H1 (cell line): Measurements from ENCODE around the gene MRI1. TPM values are rescaled to one million over a fixed set of nuclear protein-coding genes. Genes with fewer than 3 reads are reported as not detected.

ENCODE experiments used
- CTCF ChIA-PET: fragments of 300-600 bp; sonication (Branson Sonifier 250); formaldehyde crosslinking; loops from one replicate; lab custom pipeline; 2021; ENCODE audit not compliant: partially characterized antibody; lab: Charles Lee
- POLR2A ChIA-PET: fragments of 300-600 bp; sonication (Branson Sonifier 250); formaldehyde crosslinking; loops from one replicate; lab custom pipeline; 2021; ENCODE audit warnings: inconsistent platforms; ENCODE audit not compliant: partially characterized antibody; lab: Charles Lee
- DNase-seq, 2 experiments: peaks; one replicate each; pipeline versions ENCODE4 v3.0.0 to v3.0.0-alpha.2; 2010 to 2022; ENCODE audit warnings: low spot score in 2 of 2, low read depth in 1 of 2, mixed read lengths in 1 of 2
- FAIRE-seq: peaks from 2 replicates; lab custom pipeline; 2011; peaks lifted over from hg19 to GRCh38; lab: Jason Lieb, UNC
- H2AFZ ChIP-seq: 2 replicates; pipeline ENCODE4 v1.8.1; 2012; ENCODE audit warnings: low read length, inconsistent platforms
- H2AK5ac ChIP-seq: 2 replicates; pipeline ENCODE4 v1.6.1; 2013; ENCODE audit warnings: low read depth, low read length
- H2BK120ac ChIP-seq: replicated peaks from 2 replicates; pipeline ENCODE3; 2013; ENCODE audit warnings: low read depth, low read length, inconsistent platforms
- H2BK12ac ChIP-seq: 2 replicates; pipeline ENCODE4 v1.6.1; 2013; ENCODE audit warnings: low read depth, low read length
- H2BK15ac ChIP-seq: 2 replicates; pipeline ENCODE4 v1.6.1; 2013; ENCODE audit warnings: low read length
- H2BK20ac ChIP-seq: 2 replicates; pipeline ENCODE4 v1.6.1; 2013; ENCODE audit warnings: low read length
- H2BK5ac ChIP-seq: 2 replicates; pipeline ENCODE4 v1.6.1; 2013; ENCODE audit warnings: low read depth, low read length
- H3K14ac ChIP-seq: 2 replicates; pipeline ENCODE4 v1.6.1; 2013; ENCODE audit warnings: inconsistent platforms; ENCODE audit not compliant: insufficient read length
- H3K18ac ChIP-seq: 2 replicates; pipeline ENCODE4 v1.6.1; 2013; ENCODE audit warnings: low read length; ENCODE audit errors: extremely low read depth
- H3K23ac ChIP-seq: 2 replicates; pipeline ENCODE4 v1.6.1; 2013; ENCODE audit warnings: inconsistent platforms; ENCODE audit not compliant: insufficient read length
- H3K23me2 ChIP-seq: 2 replicates; pipeline ENCODE4 v1.6.1; 2013; ENCODE audit warnings: low read depth, low read length
- H3K27ac ChIP-seq: 2 replicates; pipeline ENCODE4 v1.6.1; 2011; ENCODE audit warnings: low read depth, low read length, inconsistent platforms
- H3K27me3 ChIP-seq, 4 experiments: replicated peaks in 1 of 4; 1 replicate in 1 of 4; 2 replicates in 3 of 4; pipeline versions ENCODE4 v1.6.1 to v1.8.1; 2011 to 2013; ENCODE audit warnings: low read length in 3 of 4, mild to moderate bottlenecking in 3 of 4, inconsistent platforms in 2 of 4, mixed read lengths in 2 of 4, moderate library complexity in 1 of 4; ENCODE audit not compliant: control insufficient read depth in 3 of 4, insufficient read depth in 3 of 4; ENCODE audit errors: extremely low read depth in 1 of 4
- H3K36me3 ChIP-seq, 4 experiments: 2 replicates each; pipeline versions ENCODE4 v1.6.1 to v1.8.1; 2011 to 2013; ENCODE audit warnings: mild to moderate bottlenecking in 4 of 4, low read length in 3 of 4, moderate library complexity in 2 of 4, control low read depth in 1 of 4, inconsistent platforms in 1 of 4; ENCODE audit not compliant: insufficient read depth in 4 of 4, control insufficient read depth in 2 of 4
- H3K4ac ChIP-seq: replicated peaks from 2 replicates; pipeline ENCODE3; 2013; ENCODE audit warnings: low read length, low read depth, mixed read lengths, inconsistent platforms; ENCODE audit not compliant: insufficient read length
- H3K4me1 ChIP-seq, 4 experiments: replicated peaks in 1 of 4; 1 replicate in 1 of 4; 2 replicates in 3 of 4; pipeline versions ENCODE4 v1.6.1 to v1.8.1; 2011 to 2013; ENCODE audit warnings: low read length in 3 of 4, inconsistent platforms in 2 of 4, mixed read lengths in 1 of 4; ENCODE audit not compliant: insufficient read depth in 4 of 4, control insufficient read depth in 3 of 4
- H3K4me2 ChIP-seq, 2 experiments: 2 replicates each; pipeline versions ENCODE4 v1.6.1 to v1.8.1; 2011 to 2013; ENCODE audit warnings: low read depth in 2 of 2, low read length in 2 of 2, control low read depth in 1 of 2, inconsistent platforms in 1 of 2, mild to moderate bottlenecking in 1 of 2; ENCODE audit not compliant: insufficient read depth in 1 of 2
- H3K4me3 ChIP-seq, 4 experiments: fragments of 200-600, 300-600 bp in 1 of 4; sonication (generic), shearing (Covaris generic), sonication (Bioruptor Twin) in 1 of 4; 2 replicates each; pipeline versions ENCODE4 v1.5.1 to v1.8.1; 2011 to 2016; ENCODE audit warnings: low read length in 4 of 4, low read depth in 3 of 4, control low read depth in 2 of 4, inconsistent platforms in 2 of 4, mild to moderate bottlenecking in 2 of 4, mixed read lengths in 1 of 4, moderate library complexity in 1 of 4; ENCODE audit not compliant: insufficient read depth in 2 of 4; ENCODE audit errors: extremely low read depth in 1 of 4
- H3K56ac ChIP-seq: replicated peaks from 2 replicates; pipeline ENCODE3; 2013; ENCODE audit warnings: low read depth, mild to moderate bottlenecking, mixed read lengths, low read length, inconsistent platforms; ENCODE audit not compliant: insufficient read length
- H3K79me1 ChIP-seq: 2 replicates; pipeline ENCODE4 v1.6.1; 2013; ENCODE audit warnings: low read depth, low read length, control low read depth
- H3K79me2 ChIP-seq, 2 experiments: 2 replicates each; pipeline versions ENCODE4 v1.6.1 to v1.8.1; 2012 to 2013; ENCODE audit warnings: low read length in 2 of 2, mild to moderate bottlenecking in 2 of 2, inconsistent platforms in 1 of 2; ENCODE audit not compliant: insufficient read depth in 2 of 2, control insufficient read depth in 1 of 2
- H3K9ac ChIP-seq, 4 experiments: replicated peaks in 1 of 4; 1 replicate in 1 of 4; 2 replicates in 3 of 4; pipeline versions ENCODE4 v1.6.1 to v1.8.1; 2011 to 2013; ENCODE audit warnings: low read depth in 3 of 4, low read length in 3 of 4, control low read depth in 2 of 4, mild to moderate bottlenecking in 2 of 4, moderate library complexity in 2 of 4, inconsistent platforms in 1 of 4; ENCODE audit errors: extremely low read depth in 1 of 4
- H3K9me3 ChIP-seq, 2 experiments: 2 replicates each; pipeline versions ENCODE4 v1.6.1 to v1.8.1; 2012 to 2013; ENCODE audit warnings: mild to moderate bottlenecking in 2 of 2, moderate library complexity in 2 of 2, control low read depth in 1 of 2, inconsistent platforms in 1 of 2, low read depth in 1 of 2, low read length in 1 of 2, mixed read lengths in 1 of 2; ENCODE audit not compliant: insufficient read depth in 2 of 2
- H4K20me1 ChIP-seq, 2 experiments: replicated peaks in 1 of 2; 2 replicates each; pipeline versions ENCODE3 to v1.8.1; 2011 to 2013; ENCODE audit warnings: inconsistent platforms in 2 of 2, low read length in 2 of 2, mild to moderate bottlenecking in 1 of 2; ENCODE audit not compliant: insufficient read depth in 2 of 2, control insufficient read depth in 1 of 2
- H4K5ac ChIP-seq: 2 replicates; pipeline ENCODE4 v1.6.1; 2013; ENCODE audit warnings: low read length, low read depth, mixed read lengths, inconsistent platforms; ENCODE audit not compliant: insufficient read length
- H4K8ac ChIP-seq: 2 replicates; pipeline ENCODE4 v1.8.0; 2013; ENCODE audit warnings: mild to moderate bottlenecking, moderate library complexity, low read length, inconsistent platforms; ENCODE audit not compliant: insufficient read depth; ENCODE audit errors: extremely low read depth
- H4K91ac ChIP-seq: replicated peaks from 2 replicates; pipeline ENCODE3; 2013; ENCODE audit warnings: low read length, mixed read lengths, inconsistent platforms; ENCODE audit not compliant: insufficient read length
- EGR1 ChIP-seq: IDR thresholded peaks from 2 replicates; pipeline ENCODE4 v1.6.1; 2011; ENCODE audit warnings: low read depth, low read length, borderline replicate concordance
- JUN ChIP-seq: IDR thresholded peaks from 2 replicates; pipeline ENCODE4 v1.6.1; 2011; ENCODE audit warnings: low read depth, mild to moderate bottlenecking, improper control_type of control experiment, low read length
- WGBS, 2 experiments: shearing (Covaris generic) in 1 of 2; methylation state at CpG; one replicate each; pipeline versions ENCODE4 v1.1.6 to v1.1.7; 2013 to 2015; ENCODE audit warnings: low lambda C conversion rate in 2 of 2, mixed read lengths in 2 of 2, inconsistent platforms in 1 of 2, low coverage in 1 of 2, missing lambda C conversion rate in 1 of 2; ENCODE audit not compliant: insufficient replicate concordance in 2 of 2, insufficient coverage in 1 of 2, insufficient read length in 1 of 2; ENCODE audit errors: extremely low coverage in 1 of 2, missing lambda C conversion rate in 1 of 2; 5-methylcytosine and 5-hydroxymethylcytosine counted together
- polyA plus RNA-seq, 7 experiments: library from polyadenylated mRNA; depleted of rRNA in 3 of 7; stranded (reverse) in 5 of 7; unstranded in 2 of 7; fragments of >200 nt in 5 of 7; fragments of 200-250 nt in 2 of 7; gene quantifications; 1 replicate in 5 of 7; 2 replicates in 1 of 7; 4 replicates in 1 of 7; pipeline versions ENCODE4 v1.2.1 to v1.2.3, GENCODE V29; 2011 to 2013; ENCODE audit warnings: missing spikeins in 2 of 7, mixed read lengths in 2 of 7
- total RNA-seq: library from RNA; stranded (reverse); fragmentation: NEBNext Ultra II Directional; extraction: Animal tissue kit (Norgen Biotek cat#: 25700); gene quantifications from 2 replicates; pipeline ENCODE4 v1.2.1, GENCODE V29; 2021

Gene MRI1
- total and polyA plus RNA-seq, 2 of the 8 experiments (the other 6 are each of a cell fraction or from before 2014, with no cell fraction given) = 24.5 to 29.5 TPM

- Histone ChIP-seq H4K20me1 (peaks cover 0 to 2% of the 10 kb centered on the region in 2 experiments), H3K18ac (no peak overlapping the region), H3K14ac (no peak overlapping the region), H4K91ac (no peak overlapping the region), H2BK120ac (no peak overlapping the region), H3K79me1 (peaks cover 3% of the 10 kb centered on the region; the same call in 1 of the 2 replicates), H3K4me2 (no peak overlapping the region), H3K23ac (no peak overlapping the region), H2BK12ac (no peak overlapping the region), H3K4me1 (peaks cover 0 to 5% (median 4%) of the 10 kb centered on the region in 4 experiments; a peak in 5 of 7 replicates), H3K27me3 (no peaks in the 10 kb centered on the region), H3K36me3 (peaks cover 6 to 34% (median 13%) of the 10 kb centered on the region in 4 experiments), H3K23me2 (peaks cover 7% of the 10 kb centered on the region; the same call in 1 of the 2 replicates), H2BK15ac (no peak overlapping the region), H3K4me3 (no peak overlapping the region), H4K5ac (no peak overlapping the region), H4K8ac (no peak overlapping the region; the same call in 1 of the 2 replicates), H3K9me3 (no peaks in the 10 kb centered on the region), H3K56ac (no peak overlapping the region), H2AK5ac (no peak overlapping the region), H3K79me2 (no peaks in the 10 kb centered on the region), H2BK5ac (no peak overlapping the region), H2BK20ac (no peak overlapping the region), H3K4ac (no peak overlapping the region), H3K9ac (no peak overlapping the region), H3K27ac (no peak overlapping the region), H2AFZ (no peak overlapping the region)
- POLR2A ChIA-PET = interaction anchor here (0.6 to 7.7 kb wide), 8 partner anchors 8 to 311 kb away, joined by 3 to 55 read pairs (median 4); partner anchors contain the start of gene ZSWIM4
- DNase-seq (no peak), FAIRE-seq (no peak)
- 89% methylated on average over 10 of the region's 11 CpGs; no CpG with 5 or more reads in 1 of the 2 experiments for WGBS, 2 experiments
- TF ChIP-seq JUN = no peak
- no peak for TF ChIP-seq EGR1
- CTCF ChIA-PET = interaction anchor here (1.2 to 2.2 kb wide), 4 partner anchors 9 to 17 kb away, joined by 3 to 7 read pairs (median 4); no protein-coding TSS in a partner anchor
Measured at GRCh38 chr19:13819238-13819637, 54.9 kb downstream of the MRI1 start.
